Stomach smooth muscle (tissue), 2 donors: ENCODE measurements around the gene MID2.

ENCODE experiments used
- H3K27ac ChIP-seq: one replicate; pipeline ENCODE4 v1.7.0; 2013; ENCODE audit warnings: mild to moderate bottlenecking, low read length, inconsistent platforms
- H3K27me3 ChIP-seq, 2 donors: one replicate each; pipeline ENCODE4 v1.7.0; 2013; ENCODE audit warnings: low read length in 2 of 2; ENCODE audit not compliant: insufficient read depth in 2 of 2, control insufficient read depth in 1 of 2
- H3K36me3 ChIP-seq, 2 donors: one replicate each; pipeline ENCODE4 v1.7.0; 2013; ENCODE audit warnings: low read length in 2 of 2; ENCODE audit not compliant: control insufficient read depth in 2 of 2, insufficient read depth in 2 of 2
- H3K4me1 ChIP-seq: one replicate; pipeline ENCODE4 v1.7.0; 2013; ENCODE audit warnings: low read length; ENCODE audit not compliant: control insufficient read depth, insufficient read depth
- H3K4me3 ChIP-seq, 2 donors: one replicate each; pipeline ENCODE4 v1.7.0; 2013; ENCODE audit warnings: low read length in 2 of 2
- H3K9ac ChIP-seq, 2 donors: one replicate each; pipeline ENCODE4 v1.7.0; 2013; ENCODE audit warnings: low read length in 2 of 2, mild to moderate bottlenecking in 1 of 2
- H3K9me3 ChIP-seq, 2 donors: one replicate each; pipeline ENCODE4 v1.7.0; 2013; ENCODE audit warnings: low read length in 2 of 2; ENCODE audit not compliant: control insufficient read depth in 2 of 2
- donor health status: healthy.
- donor health status: Pancreatic carcinoma.

Gene MID2

GRCh38 chrX:107823456-107823855, 2.2 kb upstream of the MID2 start:
- no peaks in the 10 kb centered on the region for H3K36me3 ChIP-seq
- no peak overlapping the region for H3K4me3 ChIP-seq
- no peak overlapping the region for H3K27ac ChIP-seq
- peaks cover 4% of the 10 kb centered on the region for H3K4me1 ChIP-seq
- no peak overlapping the region for H3K9ac ChIP-seq
- peaks cover 0 to 5% of the 10 kb centered on the region in 2 donors for H3K27me3 ChIP-seq
- peaks cover 0 to 4% of the 10 kb centered on the region in 2 donors for H3K9me3 ChIP-seq

GRCh38 chrX:107826238-107827029, 768 bp downstream of the MID2 start:
- Histone ChIP-seq H3K36me3 (no peaks in the 10 kb centered on the region), H3K4me3 (peak overlapping the region; percentile 75 to 77), H3K27ac (peak overlapping the region; percentile 80), H3K27me3 (peaks cover 0 to 2% of the 10 kb centered on the region in 2 donors), H3K9me3 (no peaks in the 10 kb centered on the region), H3K4me1 (peaks cover 4% of the 10 kb centered on the region), H3K9ac (peak overlapping the region; percentile 69 to 80)

GRCh38 chrX:107827030-107827831, 1.6 kb downstream of the MID2 start:
- H3K9me3 ChIP-seq, result no peaks in the 10 kb centered on the region
- peak overlapping the region; percentile 69 to 80 for H3K9ac ChIP-seq
- H3K27ac ChIP-seq, result peak overlapping the region; percentile 80
- peaks cover 0 to 2% of the 10 kb centered on the region in 2 donors for H3K27me3 ChIP-seq
- no peaks in the 10 kb centered on the region for H3K36me3 ChIP-seq
- peak overlapping the region; percentile 75 to 77 for H3K4me3 ChIP-seq
- H3K4me1 ChIP-seq, result peaks cover 4% of the 10 kb centered on the region

DNA sequence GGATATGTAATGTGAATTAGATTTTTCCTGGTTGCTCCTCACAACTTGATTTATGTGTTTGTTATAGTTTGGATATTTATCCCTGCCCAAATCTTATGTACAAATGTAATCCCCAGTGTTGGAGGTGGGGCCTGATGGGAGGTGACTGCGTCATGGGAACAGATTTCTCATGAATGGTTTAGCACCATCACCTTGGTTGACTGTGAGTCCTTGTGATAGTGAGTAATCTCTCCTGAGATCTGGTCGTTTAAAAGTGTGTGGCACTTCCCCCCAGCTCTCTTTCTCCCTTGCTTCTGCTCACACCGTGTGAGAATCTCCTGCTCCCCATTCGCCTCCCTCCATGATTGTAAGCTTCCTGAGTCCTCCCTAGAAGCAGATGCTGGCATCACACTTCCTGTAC, 2.2 kb downstream of the MID2 start:
- no peak overlapping the region for H3K9ac ChIP-seq
- H3K4me3 ChIP-seq, result peak overlapping the region in 1 of 2 donors; percentile 77
- H3K27me3 ChIP-seq, result peaks cover 0 to 2% of the 10 kb centered on the region in 2 donors
- H3K36me3 ChIP-seq, result no peaks in the 10 kb centered on the region
- H3K4me1 ChIP-seq, result peaks cover 4% of the 10 kb centered on the region
- H3K27ac ChIP-seq, result no peak overlapping the region
- H3K9me3 ChIP-seq, result no peaks in the 10 kb centered on the region

DNA sequence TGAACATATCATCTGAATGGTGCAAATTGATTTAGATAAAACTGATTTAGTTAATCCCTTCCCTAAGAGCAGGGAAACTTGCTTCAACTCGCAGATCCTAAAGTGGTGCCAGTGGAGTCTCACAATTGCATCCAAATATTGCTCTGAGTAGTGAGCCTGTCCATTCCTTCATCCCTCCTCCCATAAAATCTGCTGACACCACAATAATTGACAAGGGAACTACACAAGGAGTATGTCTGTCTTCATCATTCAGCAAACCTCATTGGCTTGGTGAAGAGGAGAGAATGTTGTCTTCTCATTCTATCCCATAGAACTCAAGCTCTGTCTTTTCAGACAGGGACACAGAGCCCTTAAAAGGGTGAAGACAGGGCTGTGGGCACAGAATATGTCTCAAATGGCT, 4.2 kb downstream of the MID2 start:
- no peak overlapping the region for H3K27ac ChIP-seq
- H3K4me3 ChIP-seq, result no peak overlapping the region
- no peaks in the 10 kb centered on the region for H3K36me3 ChIP-seq
- H3K9me3 ChIP-seq, result no peaks in the 10 kb centered on the region
- H3K9ac ChIP-seq, result no peak overlapping the region
- H3K4me1 ChIP-seq, result peaks cover 4% of the 10 kb centered on the region
- peaks cover 0 to 2% of the 10 kb centered on the region in 2 donors for H3K27me3 ChIP-seq

DNA sequence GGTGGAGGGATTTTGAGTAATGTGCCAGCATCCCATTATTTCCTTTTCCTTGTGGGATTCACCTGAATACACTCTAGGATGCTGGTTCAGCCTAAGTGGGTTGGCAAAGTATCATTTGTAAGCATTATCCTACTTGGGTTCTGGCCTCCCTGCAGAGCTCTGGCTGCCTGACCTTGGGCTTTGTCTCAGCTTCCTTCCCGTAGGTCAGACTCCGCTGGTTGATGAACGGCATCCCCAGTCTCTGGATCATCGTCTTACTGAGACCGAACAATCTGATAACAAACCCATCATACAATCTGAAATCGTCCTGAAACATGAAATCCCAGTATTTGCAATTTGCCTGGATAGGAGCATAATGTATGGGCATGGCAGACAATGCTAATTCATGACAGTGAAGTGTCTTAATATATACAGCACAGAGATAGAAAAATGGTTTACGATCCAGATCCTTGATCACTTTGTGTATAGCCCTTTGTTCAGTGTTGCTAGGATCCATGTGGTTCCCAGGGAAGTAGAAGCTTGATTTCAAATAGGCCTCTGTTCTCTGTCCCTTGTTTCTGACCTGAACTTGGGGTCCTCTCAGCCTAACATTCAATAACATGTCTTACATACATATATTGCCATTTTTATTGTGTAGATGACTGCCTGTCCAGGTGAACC, 5.5 kb downstream of the MID2 start:
- H3K36me3 ChIP-seq, result no peaks in the 10 kb centered on the region
- H3K27ac ChIP-seq, result no peak overlapping the region
- H3K9me3 ChIP-seq, result no peaks in the 10 kb centered on the region
- peaks cover 4% of the 10 kb centered on the region for H3K4me1 ChIP-seq
- no peak overlapping the region for H3K9ac ChIP-seq
- H3K4me3 ChIP-seq, result no peak overlapping the region
- no peaks in the 10 kb centered on the region for H3K27me3 ChIP-seq

GRCh38 chrX:107834275-107835201, 8.9 kb downstream of the MID2 start:
- Histone ChIP-seq H3K36me3 (no peaks in the 10 kb centered on the region), H3K4me1 (no peaks in the 10 kb centered on the region), H3K9me3 (no peaks in the 10 kb centered on the region), H3K9ac (no peak overlapping the region), H3K4me3 (no peak overlapping the region), H3K27me3 (no peaks in the 10 kb centered on the region), H3K27ac (no peak overlapping the region)

DNA sequence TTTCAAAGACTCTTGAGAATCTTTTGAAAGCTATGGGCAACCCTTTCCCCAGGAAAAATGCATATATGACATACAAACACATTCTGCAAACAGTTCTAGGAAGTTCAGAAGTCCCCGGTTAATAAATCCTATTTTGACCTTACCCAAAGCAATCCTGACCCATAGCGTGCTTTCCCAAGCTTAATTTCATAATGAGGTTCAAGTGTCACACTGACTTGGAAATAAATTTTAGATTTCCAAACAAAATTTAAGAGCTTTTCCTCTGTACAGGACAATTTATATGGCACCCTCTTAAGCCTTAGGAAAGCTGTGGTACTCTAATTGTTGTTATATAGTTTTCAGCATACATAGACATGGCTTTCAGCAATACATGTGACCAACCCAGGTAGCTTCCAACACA, 11.3 kb downstream of the MID2 start:
- H3K9me3 ChIP-seq, result no peaks in the 10 kb centered on the region

GRCh38 chrX:107840971-107841370, 15.3 kb downstream of the MID2 start:
- peaks cover 0 to 2% of the 10 kb centered on the region in 2 donors for H3K27me3 ChIP-seq
- H3K4me1 ChIP-seq, result no peaks in the 10 kb centered on the region
- peaks cover 0 to 9% of the 10 kb centered on the region in 2 donors for H3K36me3 ChIP-seq
- H3K9me3 ChIP-seq, result no peaks in the 10 kb centered on the region
- no peak overlapping the region for H3K4me3 ChIP-seq
- no peak overlapping the region for H3K9ac ChIP-seq
- no peak overlapping the region for H3K27ac ChIP-seq

More for the DNA sequence above, 11.3 kb downstream of the MID2 start:
- no peaks in the 10 kb centered on the region for H3K4me1 ChIP-seq
- no peak overlapping the region for H3K4me3 ChIP-seq
- H3K27me3 ChIP-seq, result no peaks in the 10 kb centered on the region
- no peak overlapping the region for H3K9ac ChIP-seq
- no peak overlapping the region for H3K27ac ChIP-seq
- H3K36me3 ChIP-seq, result peaks cover 0 to 9% of the 10 kb centered on the region in 2 donors
